Body of pancreas (tissue), 4 donors: ENCODE measurements around the gene SYNPO2. TPM values are rescaled to one million over a fixed set of nuclear protein-coding genes. Genes with fewer than 3 reads are reported as not detected.

Source experiments
- ATAC-seq: fragments of 150-250 bp; one replicate; pipeline ENCODE4 v1.9.1; 2016
- DNase-seq, 4 donors: peaks; one replicate each; pipeline ENCODE4 v3.0.0-alpha.2; 2019
- H3K27ac ChIP-seq, 4 donors: fragments of 200-600 bp; sonication (generic); 1 replicate in 3 of 4; 2 replicates in 1 of 4; pipeline versions ENCODE4 v1.5.1 to v1.6.1; 2016 to 2019; ENCODE audit warnings: mild to moderate bottlenecking in 1 of 4, mixed read lengths in 1 of 4, moderate library complexity in 1 of 4
- H3K27me3 ChIP-seq, 2 donors: fragments of 200-600 bp; sonication (generic); one replicate each; pipeline ENCODE4 v1.6.0; 2016; ENCODE audit warnings: mild to moderate bottlenecking in 1 of 2
- H3K36me3 ChIP-seq, 2 donors: fragments of 200-600 bp; sonication (generic); replicated peaks in 1 of 2; 2 replicates each; pipeline ENCODE4 v1.5.1; 2016; ENCODE audit warnings: low read depth in 2 of 2; ENCODE audit not compliant: insufficient read depth in 1 of 2
- H3K4me1 ChIP-seq: fragments of 200-600 bp; sonication (generic); one replicate; pipeline ENCODE4 v1.6.0; 2016
- H3K4me3 ChIP-seq, 2 donors: fragments of 200-600 bp; sonication (generic); 1 replicate in 1 of 2; 2 replicates in 1 of 2; pipeline ENCODE4 v1.5.1; 2016 to 2019
- H3K9me3 ChIP-seq, 3 donors: fragments of 200-600 bp; sonication (generic); 1 replicate in 2 of 3; 2 replicates in 1 of 3; pipeline ENCODE4 v1.5.1; 2016
- POLR2A ChIP-seq, 3 donors: fragments of 450-650 bp; IDR thresholded peaks; one replicate each; pipeline ENCODE4 v1.6.1; 2016; ENCODE audit warnings: antibody characterized with exemption in 3 of 3, mild to moderate bottlenecking in 2 of 3
- WGBS, 2 donors: methylation state at CpG; one replicate each; pipeline ENCODE4 v1.1.5; 2017; 5-methylcytosine and 5-hydroxymethylcytosine counted together
- intact Hi-C: fragments of 100-400 bp; cut with DNase I; formaldehyde crosslinking; loops from one replicate; pipeline ENCODE4 v1.15.1; 2023
- total RNA-seq, 2 donors: library from RNA; depleted of rRNA; stranded (reverse); fragments of >200 nt; gene quantifications; one replicate each; pipeline ENCODE4 v1.1.0, GENCODE V29; 2016
- TF ChIP-seq, protein P1 (sequence below), 7 experiments: fragments of 450-650 bp in 4 of 7; fragments of 200-600 bp in 3 of 7; sonication (generic) in 3 of 7; IDR thresholded peaks; one replicate each; pipeline ENCODE4 v1.5.1; 2016 to 2019; ENCODE audit warnings: antibody characterized with exemption in 7 of 7

The SYNPO2 gene
- total RNA-seq, 2 donors from 2014 or later: 7.6 to 19.5 TPM

- intact Hi-C loops: no loop called here
These were observed 43.1 kb upstream of the SYNPO2 start for GRCh38 chr4:118845552-118846050.

DNA sequence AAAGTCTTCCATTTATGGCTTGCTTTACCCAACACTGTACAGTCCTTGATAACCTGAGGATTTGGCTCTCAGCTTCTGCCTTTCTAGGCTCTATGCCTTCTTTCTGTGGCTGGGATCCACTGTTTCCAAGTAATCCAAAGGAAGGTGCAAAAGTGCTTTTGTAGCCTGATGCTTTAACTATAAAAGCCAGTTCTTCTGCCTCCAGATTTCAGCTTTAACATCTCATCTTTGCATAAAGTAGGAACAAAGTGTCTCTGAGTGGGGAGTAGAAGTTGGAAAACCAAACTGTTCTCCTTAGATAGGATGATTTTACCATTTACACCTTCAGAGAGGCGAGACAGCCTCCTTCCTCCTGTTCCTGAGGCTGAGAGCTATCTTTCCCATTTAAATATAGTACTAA lies 41.7 kb upstream of the SYNPO2 start:
- ATAC-seq (no peak), DNase-seq (no peak)
- intact Hi-C loops: no loop called here
- H3K27ac ChIP-seq: no peak overlapping the region
- no peak overlapping the region for H3K4me3 ChIP-seq
- no peaks in the 10 kb centered on the region for H3K4me1 ChIP-seq
- no peaks in the 10 kb centered on the region for H3K27me3 ChIP-seq
- no peak for TF ChIP-seq POLR2A (IDR thresholded peaks at IDR 0.05)
- TF ChIP-seq, protein P1, sequence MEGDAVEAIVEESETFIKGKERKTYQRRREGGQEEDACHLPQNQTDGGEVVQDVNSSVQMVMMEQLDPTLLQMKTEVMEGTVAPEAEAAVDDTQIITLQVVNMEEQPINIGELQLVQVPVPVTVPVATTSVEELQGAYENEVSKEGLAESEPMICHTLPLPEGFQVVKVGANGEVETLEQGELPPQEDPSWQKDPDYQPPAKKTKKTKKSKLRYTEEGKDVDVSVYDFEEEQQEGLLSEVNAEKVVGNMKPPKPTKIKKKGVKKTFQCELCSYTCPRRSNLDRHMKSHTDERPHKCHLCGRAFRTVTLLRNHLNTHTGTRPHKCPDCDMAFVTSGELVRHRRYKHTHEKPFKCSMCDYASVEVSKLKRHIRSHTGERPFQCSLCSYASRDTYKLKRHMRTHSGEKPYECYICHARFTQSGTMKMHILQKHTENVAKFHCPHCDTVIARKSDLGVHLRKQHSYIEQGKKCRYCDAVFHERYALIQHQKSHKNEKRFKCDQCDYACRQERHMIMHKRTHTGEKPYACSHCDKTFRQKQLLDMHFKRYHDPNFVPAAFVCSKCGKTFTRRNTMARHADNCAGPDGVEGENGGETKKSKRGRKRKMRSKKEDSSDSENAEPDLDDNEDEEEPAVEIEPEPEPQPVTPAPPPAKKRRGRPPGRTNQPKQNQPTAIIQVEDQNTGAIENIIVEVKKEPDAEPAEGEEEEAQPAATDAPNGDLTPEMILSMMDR (IDR thresholded peaks at IDR 0.05): no peak
- 79 to 90% methylated on average over 1 of the region's 1 CpG for WGBS, 2 donors
- no peaks in the 10 kb centered on the region for H3K36me3 ChIP-seq
- H3K9me3 ChIP-seq: no peaks in the 10 kb centered on the region

More at GRCh38 chr4:118845552-118846050, 43.1 kb upstream of the SYNPO2 start:
- TF ChIP-seq POLR2A (IDR thresholded peaks at IDR 0.05): no peak
- TF ChIP-seq, protein P1 (IDR thresholded peaks at IDR 0.05): no peak
- Histone ChIP-seq H3K9me3 (no peaks in the 10 kb centered on the region), H3K27me3 (no peaks in the 10 kb centered on the region), H3K27ac (no peak overlapping the region), H3K4me1 (no peaks in the 10 kb centered on the region), H3K36me3 (no peaks in the 10 kb centered on the region), H3K4me3 (no peak overlapping the region)
- ATAC-seq (no peak), DNase-seq (no peak)

DNA sequence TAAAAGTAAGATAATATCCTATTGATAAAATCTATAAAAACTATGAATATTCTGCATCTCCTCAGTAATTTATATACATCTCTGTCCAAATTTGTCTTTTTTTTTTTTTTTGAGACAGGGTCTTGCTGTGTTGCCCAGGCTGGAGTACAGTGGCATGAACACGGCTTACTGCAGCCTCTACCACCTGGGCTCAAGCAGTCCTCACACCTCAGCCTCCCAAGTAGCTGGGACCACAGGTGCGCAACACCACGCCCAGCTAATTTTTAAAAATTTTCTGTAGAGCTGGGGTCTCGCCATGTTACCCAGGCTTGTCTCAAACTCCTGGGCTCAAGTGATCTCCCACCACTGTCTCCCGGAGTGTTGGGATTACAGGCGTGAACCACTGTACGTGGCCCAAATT lies 40.4 kb upstream of the SYNPO2 start:
- TF ChIP-seq, protein P1 (IDR thresholded peaks at IDR 0.05): no peak
- TF ChIP-seq POLR2A (IDR thresholded peaks at IDR 0.05): no peak
- H3K9me3 ChIP-seq: no peaks in the 10 kb centered on the region
- no peak for ATAC-seq
- no peaks in the 10 kb centered on the region for H3K4me1 ChIP-seq
- intact Hi-C loops: no loop called here
- H3K36me3 ChIP-seq: no peaks in the 10 kb centered on the region
- DNase-seq: no peak
- no peak overlapping the region for H3K27ac ChIP-seq
- H3K4me3 ChIP-seq: no peak overlapping the region
- WGBS, 2 donors: 93 to 94% methylated on average over 7 of the region's 7 CpGs
- no peaks in the 10 kb centered on the region for H3K27me3 ChIP-seq

DNA sequence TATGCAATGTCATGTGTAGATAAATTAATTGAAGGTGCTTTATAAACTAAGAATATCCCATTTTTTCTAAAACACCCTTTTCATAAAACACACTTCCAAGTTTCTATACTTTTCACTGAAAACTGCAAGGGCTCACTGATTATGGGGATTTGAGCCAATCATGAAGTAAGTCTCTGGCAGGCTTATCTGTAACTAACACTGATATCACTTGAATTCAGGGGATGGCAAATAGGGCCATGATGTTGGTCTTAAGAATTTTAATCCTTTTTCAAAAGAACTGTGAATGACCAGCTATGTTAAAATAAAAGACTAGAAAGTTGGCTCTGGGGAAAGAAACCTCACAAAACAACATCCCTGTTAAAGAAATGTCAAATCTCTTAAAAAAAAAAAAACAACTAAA lies 39.8 kb upstream of the SYNPO2 start:
- H3K4me3 ChIP-seq: no peak overlapping the region
- no peaks in the 10 kb centered on the region for H3K36me3 ChIP-seq
- H3K27ac ChIP-seq: no peak overlapping the region
- TF ChIP-seq, protein P1 (IDR thresholded peaks at IDR 0.05): no peak
- TF ChIP-seq POLR2A (IDR thresholded peaks at IDR 0.05): no peak
- DNase-seq (no peak), ATAC-seq (no peak)
- H3K27me3 ChIP-seq: no peaks in the 10 kb centered on the region
- H3K9me3 ChIP-seq: no peaks in the 10 kb centered on the region
- H3K4me1 ChIP-seq: no peaks in the 10 kb centered on the region
- intact Hi-C loops: no loop called here

GRCh38 chr4:118849867-118850487 lies 38.7 kb upstream of the SYNPO2 start:
- H3K4me1 ChIP-seq: no peaks in the 10 kb centered on the region
- TF ChIP-seq, protein P1 (IDR thresholded peaks at IDR 0.05): no peak
- TF ChIP-seq POLR2A (IDR thresholded peaks at IDR 0.05): no peak
- no peaks in the 10 kb centered on the region for H3K36me3 ChIP-seq
- H3K9me3 ChIP-seq: no peaks in the 10 kb centered on the region
- WGBS, 2 donors: 91 to 92% methylated on average over 2 of the region's 2 CpGs
- H3K27me3 ChIP-seq: no peaks in the 10 kb centered on the region
- DNase-seq: no peak
- H3K27ac ChIP-seq: peak overlapping the region in 1 of 4 donors; percentile 5
- no peak for ATAC-seq
- intact Hi-C loops: no loop called here
- peak overlapping the region in 1 of 2 donors; percentile 9 for H3K4me3 ChIP-seq
